WI38 (cell line): Measurements from ENCODE around the gene SUN3.

ENCODE experiments used
- H3K4me3 ChIP-seq: 2 replicates; pipeline ENCODE4 v1.5.1; 2011; ENCODE audit warnings: low read depth, mild to moderate bottlenecking, control low read depth, low read length
- CTCF ChIP-seq: IDR thresholded peaks from 2 replicates; pipeline ENCODE4 v1.5.1; 2012; ENCODE audit warnings: low read depth, mild to moderate bottlenecking, control low read depth, low read length

The SUN3 gene

DNA sequence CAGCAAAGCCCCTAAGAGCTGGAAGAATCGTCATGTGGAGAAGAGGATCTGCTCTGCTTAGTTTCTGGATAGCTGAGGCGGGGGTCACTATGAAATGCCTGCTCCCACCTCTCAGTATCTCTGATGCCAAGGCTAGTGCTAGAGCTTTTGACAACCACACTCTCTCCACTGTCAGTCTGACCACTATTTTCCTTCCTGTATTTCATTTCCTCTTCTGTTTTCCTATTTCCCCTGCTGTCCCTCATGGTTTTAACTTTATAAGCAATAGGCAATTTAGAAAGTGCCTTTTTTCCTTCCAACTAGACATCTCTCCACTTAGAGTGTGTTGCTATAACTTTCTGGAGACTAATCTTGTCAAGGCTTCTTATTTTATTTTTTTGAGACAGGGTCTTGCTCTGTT, 30.1 kb upstream of the SUN3 start:
- TF ChIP-seq CTCF: no peak
- H3K4me3 ChIP-seq: no peak overlapping the region

- no peak for TF ChIP-seq CTCF
- H3K4me3 ChIP-seq: no peak overlapping the region
These were observed 24.8 kb upstream of the SUN3 start for GRCh38 chr7:48053736-48054135.

DNA sequence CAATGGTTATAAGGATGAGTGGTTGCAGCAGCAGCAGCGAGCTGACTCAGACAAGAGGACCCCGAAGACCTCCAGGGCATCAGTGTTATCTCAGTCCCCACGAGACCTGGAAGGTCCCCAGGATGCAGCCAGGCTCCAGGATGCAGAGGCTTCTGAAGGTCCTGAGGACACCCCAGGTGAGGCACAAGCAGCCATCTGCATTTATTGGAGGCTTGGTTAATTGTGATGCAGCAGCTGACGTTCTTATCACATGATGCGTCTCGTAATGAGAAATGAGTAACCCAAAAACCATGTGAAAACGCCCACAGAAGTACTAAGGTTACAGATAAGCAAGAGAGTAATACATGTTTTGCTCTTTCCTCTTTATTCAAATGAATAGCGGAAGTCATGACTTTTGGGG, 23.8 kb upstream of the SUN3 start:
- H3K4me3 ChIP-seq: no peak overlapping the region
- no peak for TF ChIP-seq CTCF

DNA sequence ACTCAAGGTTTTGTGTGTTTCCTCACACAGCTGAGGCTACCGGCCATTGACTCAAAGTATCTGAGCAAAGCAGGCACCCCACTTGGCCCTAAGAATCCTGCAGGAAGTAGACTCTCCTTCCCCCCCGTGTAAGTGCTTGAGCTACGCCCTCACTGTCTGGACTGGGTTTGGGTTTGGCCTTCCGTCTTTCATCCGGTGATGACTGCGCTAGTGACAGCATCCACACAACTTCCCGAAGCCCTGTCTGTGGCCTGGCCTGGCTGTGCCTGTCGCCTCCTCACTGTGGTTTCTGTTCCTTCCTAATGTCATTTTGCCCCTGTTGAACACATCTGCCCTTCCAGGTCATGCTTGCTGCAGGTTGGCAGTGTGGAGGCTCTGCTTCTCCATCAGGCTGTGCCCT, 20.9 kb upstream of the SUN3 start:
- TF ChIP-seq CTCF: no peak
- H3K4me3 ChIP-seq: no peak overlapping the region

GRCh38 chr7:48048113-48048512, 19.2 kb upstream of the SUN3 start:
- no peak for TF ChIP-seq CTCF
- no peak overlapping the region for H3K4me3 ChIP-seq

- H3K4me3 ChIP-seq: no peak overlapping the region
- TF ChIP-seq CTCF: no peak
These were observed 17.6 kb upstream of the SUN3 start for GRCh38 chr7:48046458-48046857.

DNA sequence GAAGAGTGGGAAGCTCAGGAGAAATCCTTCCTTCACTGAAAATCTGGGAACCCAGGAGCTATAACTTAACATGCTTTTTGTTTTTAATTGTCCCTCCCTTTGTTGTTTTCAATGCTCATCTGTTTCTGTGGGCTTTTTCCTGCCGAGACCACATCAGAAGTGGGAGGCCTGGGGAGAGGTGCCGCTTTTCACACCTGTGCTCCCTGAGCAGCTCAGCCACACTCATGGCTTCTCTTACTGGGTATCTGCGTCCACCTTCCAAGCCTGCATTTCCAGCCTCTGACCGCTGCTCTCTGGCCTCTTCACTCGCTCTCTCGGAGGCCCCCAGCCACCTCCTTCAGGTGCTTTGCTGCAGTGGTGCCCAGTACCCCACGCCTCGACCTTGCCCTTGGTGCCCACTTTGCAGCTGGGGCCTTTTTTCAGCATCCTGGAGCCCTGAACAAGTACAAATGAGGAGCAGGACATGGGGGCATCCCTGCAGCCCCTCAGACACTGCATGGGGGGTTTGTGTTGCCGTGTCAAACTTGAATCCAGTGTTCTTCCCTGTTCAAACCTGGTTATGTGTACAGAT, 16.4 kb upstream of the SUN3 start:
- TF ChIP-seq CTCF: no peak
- H3K4me3 ChIP-seq: no peak overlapping the region
